Sigmoid colon (tissue), 7 donors: ENCODE results near the gene VPS4A. TPM values are rescaled to one million over a fixed set of nuclear protein-coding genes. Genes with fewer than 3 reads are reported as not detected.

ENCODE experiments used
- DNase-seq: peaks from one replicate; pipeline ENCODE4 v3.0.0-alpha.2; 2019
- H3K27ac ChIP-seq, 4 donors: fragments of 200-600 bp; sonication (generic); one replicate each; pipeline ENCODE4 v1.5.1; 2016 to 2019; ENCODE audit warnings: mild to moderate bottlenecking in 1 of 4
- H3K27me3 ChIP-seq, 3 donors: fragments of 200-600 bp; sonication (generic); one replicate each; pipeline ENCODE4 v1.5.1; 2019; ENCODE audit warnings: mild to moderate bottlenecking in 1 of 3
- H3K36me3 ChIP-seq, 4 donors: fragments of 200-600 bp; sonication (generic); one replicate each; pipeline ENCODE4 v1.5.1; 2016 to 2019
- H3K4me1 ChIP-seq, 4 donors: fragments of 200-600 bp; sonication (generic); one replicate each; pipeline ENCODE4 v1.5.1; 2017 to 2019
- H3K4me3 ChIP-seq, 4 donors: fragments of 200-600 bp; sonication (generic); one replicate each; pipeline ENCODE4 v1.5.1; 2017 to 2019; ENCODE audit warnings: mild to moderate bottlenecking in 2 of 4, moderate library complexity in 1 of 4
- H3K9me3 ChIP-seq, 4 donors: fragments of 200-600 bp in 3 of 4; sonication (generic) in 3 of 4; one replicate each; pipeline versions ENCODE4 v1.5.1 to v1.6.1; 2013 to 2019
- EP300 ChIP-seq, 4 donors: sonication (generic); formaldehyde crosslinking; IDR thresholded peaks; one replicate each; pipeline ENCODE4 v1.6.1; 2017; ENCODE audit warnings: antibody characterized with exemption in 4 of 4
- POLR2A ChIP-seq, 2 donors: fragments of 450-650 bp; IDR thresholded peaks; one replicate each; pipeline ENCODE4 v1.6.1; 2016; ENCODE audit warnings: antibody characterized with exemption in 2 of 2, mild to moderate bottlenecking in 2 of 2, moderate library complexity in 2 of 2
- POLR2AphosphoS5 ChIP-seq, 4 donors: sonication (generic); formaldehyde crosslinking; IDR thresholded peaks; one replicate each; pipeline ENCODE4 v1.6.1; 2017; ENCODE audit warnings: antibody characterized with exemption in 4 of 4
- WGBS, 2 donors: extraction: QIAGEN DNeasy Blood & Tissue Kit; methylation state at CpG; one replicate each; pipeline ENCODE4 v1.1.7; 2013; 5-methylcytosine and 5-hydroxymethylcytosine counted together
- intact Hi-C: fragments of 100-400 bp; cut with DNase I; formaldehyde crosslinking; loops from one replicate; pipeline ENCODE4 v1.15.1; 2023
- polyA plus RNA-seq, 3 donors: library from polyadenylated mRNA; stranded (reverse); fragments of 200-250 nt; gene quantifications; one replicate each; pipeline ENCODE4 v1.2.3, GENCODE V29; 2013
- total RNA-seq, 4 donors: library from RNA; depleted of rRNA; stranded (reverse); fragments of >200 nt; gene quantifications; one replicate each; pipeline ENCODE4 v1.1.0, GENCODE V29; 2016
- TF ChIP-seq, protein P1 (sequence below), 4 experiments: fragments of 450-650 bp in 3 of 4; fragments of 200-600 bp in 1 of 4; IDR thresholded peaks; one replicate each; pipeline ENCODE4 v1.5.1; 2016 to 2019; ENCODE audit warnings: antibody characterized with exemption in 4 of 4, mild to moderate bottlenecking in 3 of 4, moderate library complexity in 2 of 4
- donor health status: healthy with polysubstance abuse.
- donor health status: Bipolar disorder and iron deficiency.
- donor health status: healthy.

Gene VPS4A
- total and polyA plus RNA-seq, 7 donors = 25.8 to 39.3 (median 31.7) TPM

- Histone ChIP-seq H3K36me3 (peaks cover 0 to 42% (median 6%) of the 10 kb centered on the region in 4 donors), H3K4me1 (no peaks in the 10 kb centered on the region), H3K27me3 (no peaks in the 10 kb centered on the region), H3K9me3 (no peaks in the 10 kb centered on the region), H3K27ac (no peak overlapping the region), H3K4me3 (no peak overlapping the region)
- DNase-seq = no peak
- 97 to 100% methylated on average over 4 of the region's 4 CpGs for WGBS, 2 donors
- intact Hi-C loops = no loop called here
- TF ChIP-seq EP300 (IDR thresholded peaks at IDR 0.05) (no peak), POLR2AphosphoS5 (IDR thresholded peaks at IDR 0.05) (no peak), POLR2A (IDR thresholded peaks at IDR 0.05) (no peak)
- TF ChIP-seq, protein P1, sequence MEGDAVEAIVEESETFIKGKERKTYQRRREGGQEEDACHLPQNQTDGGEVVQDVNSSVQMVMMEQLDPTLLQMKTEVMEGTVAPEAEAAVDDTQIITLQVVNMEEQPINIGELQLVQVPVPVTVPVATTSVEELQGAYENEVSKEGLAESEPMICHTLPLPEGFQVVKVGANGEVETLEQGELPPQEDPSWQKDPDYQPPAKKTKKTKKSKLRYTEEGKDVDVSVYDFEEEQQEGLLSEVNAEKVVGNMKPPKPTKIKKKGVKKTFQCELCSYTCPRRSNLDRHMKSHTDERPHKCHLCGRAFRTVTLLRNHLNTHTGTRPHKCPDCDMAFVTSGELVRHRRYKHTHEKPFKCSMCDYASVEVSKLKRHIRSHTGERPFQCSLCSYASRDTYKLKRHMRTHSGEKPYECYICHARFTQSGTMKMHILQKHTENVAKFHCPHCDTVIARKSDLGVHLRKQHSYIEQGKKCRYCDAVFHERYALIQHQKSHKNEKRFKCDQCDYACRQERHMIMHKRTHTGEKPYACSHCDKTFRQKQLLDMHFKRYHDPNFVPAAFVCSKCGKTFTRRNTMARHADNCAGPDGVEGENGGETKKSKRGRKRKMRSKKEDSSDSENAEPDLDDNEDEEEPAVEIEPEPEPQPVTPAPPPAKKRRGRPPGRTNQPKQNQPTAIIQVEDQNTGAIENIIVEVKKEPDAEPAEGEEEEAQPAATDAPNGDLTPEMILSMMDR (IDR thresholded peaks at IDR 0.05) = no peak
These were observed 12.9 kb upstream of the VPS4A start for GRCh38 chr16:69298261-69298660.

DNA sequence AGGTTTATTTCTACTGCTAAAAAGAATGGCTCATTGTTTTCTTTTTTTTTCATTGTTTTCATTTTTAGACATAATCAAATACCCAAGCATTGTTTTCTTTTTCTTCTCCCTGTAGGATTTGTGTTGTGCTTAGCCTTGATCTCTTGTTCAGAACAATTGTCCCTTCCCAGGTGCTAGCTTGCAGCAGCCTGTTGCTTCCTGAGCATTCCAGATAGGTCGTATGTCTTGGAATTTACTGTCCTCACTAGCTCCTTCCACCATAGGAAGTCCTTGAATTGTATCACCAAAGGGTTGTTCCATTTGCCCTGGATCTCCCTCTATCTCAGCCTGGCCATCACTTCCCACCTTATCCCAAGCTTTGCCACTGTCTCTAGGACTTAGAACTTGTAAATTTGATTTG, 10.0 kb upstream of the VPS4A start:
- WGBS, 2 donors = 61 to 71% methylated on average over 1 of the region's 1 CpG
- H3K4me1 ChIP-seq = no peaks in the 10 kb centered on the region
- no peaks in the 10 kb centered on the region for H3K9me3 ChIP-seq
- no peak overlapping the region for H3K4me3 ChIP-seq
- TF ChIP-seq EP300 (IDR thresholded peaks at IDR 0.05) (no peak), POLR2AphosphoS5 (IDR thresholded peaks at IDR 0.05) (no peak), POLR2A (IDR thresholded peaks at IDR 0.05) (no peak)
- TF ChIP-seq, protein P1 (IDR thresholded peaks at IDR 0.05) = no peak
- no peak overlapping the region for H3K27ac ChIP-seq
- peaks cover 0 to 52% (median 6%) of the 10 kb centered on the region in 4 donors for H3K36me3 ChIP-seq
- DNase-seq = no peak
- intact Hi-C loops = no loop called here
- no peaks in the 10 kb centered on the region for H3K27me3 ChIP-seq

DNA sequence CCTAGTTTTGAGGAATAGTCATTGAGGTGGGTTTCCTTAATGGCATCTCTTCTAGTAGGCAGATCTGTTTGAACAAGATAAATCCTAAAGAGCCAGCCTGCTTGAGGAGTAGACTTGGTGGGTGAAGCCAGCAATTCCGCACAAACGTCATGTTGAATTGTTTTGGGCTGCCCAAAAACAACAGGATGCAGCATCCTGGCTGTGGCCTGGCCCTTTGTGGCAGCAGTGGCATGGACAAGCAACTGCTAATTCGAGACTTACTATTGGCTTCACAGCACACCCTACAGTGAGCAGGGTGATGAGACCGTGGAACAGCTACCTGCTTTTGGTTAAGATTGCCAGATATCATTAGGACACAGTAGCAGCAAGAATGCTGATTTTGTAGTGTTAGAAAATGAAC, 9.3 kb upstream of the VPS4A start:
- 94 to 97% methylated on average over 4 of the region's 4 CpGs for WGBS, 2 donors
- H3K27me3 ChIP-seq = no peaks in the 10 kb centered on the region
- H3K4me1 ChIP-seq = no peaks in the 10 kb centered on the region
- H3K36me3 ChIP-seq = peaks cover 0 to 52% (median 6%) of the 10 kb centered on the region in 4 donors
- H3K4me3 ChIP-seq = no peak overlapping the region
- no peaks in the 10 kb centered on the region for H3K9me3 ChIP-seq
- H3K27ac ChIP-seq = no peak overlapping the region
- intact Hi-C loops = no loop called here
- TF ChIP-seq EP300 (IDR thresholded peaks at IDR 0.05) (no peak), POLR2AphosphoS5 (IDR thresholded peaks at IDR 0.05) (no peak), POLR2A (IDR thresholded peaks at IDR 0.05) (no peak)
- TF ChIP-seq, protein P1 (IDR thresholded peaks at IDR 0.05) = no peak
- DNase-seq = no peak

- H3K4me3 ChIP-seq = no peak overlapping the region
- WGBS, 2 donors = 95% methylated on average over 4 of the region's 4 CpGs
- peaks cover 0 to 52% (median 6%) of the 10 kb centered on the region in 4 donors for H3K36me3 ChIP-seq
- intact Hi-C loops = no loop called here
- H3K27ac ChIP-seq = no peak overlapping the region
- TF ChIP-seq, protein P1 (IDR thresholded peaks at IDR 0.05) = no peak
- TF ChIP-seq EP300 (IDR thresholded peaks at IDR 0.05) (no peak), POLR2AphosphoS5 (IDR thresholded peaks at IDR 0.05) (no peak), POLR2A (IDR thresholded peaks at IDR 0.05) (no peak)
- no peaks in the 10 kb centered on the region for H3K4me1 ChIP-seq
- no peaks in the 10 kb centered on the region for H3K9me3 ChIP-seq
- no peaks in the 10 kb centered on the region for H3K27me3 ChIP-seq
- no peak for DNase-seq
These were observed 8.8 kb upstream of the VPS4A start for GRCh38 chr16:69302301-69302700.

GRCh38 chr16:69306031-69306430, 5.1 kb upstream of the VPS4A start:
- Histone ChIP-seq H3K27me3 (no peaks in the 10 kb centered on the region), H3K4me3 (no peak overlapping the region), H3K4me1 (peaks cover 0 to 6% (median 4%) of the 10 kb centered on the region in 4 donors), H3K36me3 (peaks cover 0 to 28% (median 1%) of the 10 kb centered on the region in 4 donors), H3K9me3 (no peaks in the 10 kb centered on the region), H3K27ac (no peak overlapping the region)
- no peak for TF ChIP-seq POLR2AphosphoS5 (IDR thresholded peaks at IDR 0.05)
- no peak for TF ChIP-seq POLR2A (IDR thresholded peaks at IDR 0.05)
- TF ChIP-seq, protein P1 (IDR thresholded peaks at IDR 0.05) = no peak
- TF ChIP-seq EP300 (IDR thresholded peaks at IDR 0.05) = no peak
- intact Hi-C loops = no loop called here
- DNase-seq = no peak
- 86 to 90% methylated on average over 1 of the region's 1 CpG for WGBS, 2 donors
